Upper lobe of right lung (tissue), 1 donor: ENCODE results near the gene ZFP92. TPM values are rescaled to one million over a fixed set of nuclear protein-coding genes. Genes with fewer than 3 reads are reported as not detected.
A peak's percentile ranks its signal among the peaks of the same experiment; 100 is the strongest.

Experiments used
- ATAC-seq: fragments of 200-7000 bp; cut with Tn5 transposase; one replicate; pipeline ENCODE4 v1.9.1; 2020; ENCODE audit warnings: mild to moderate bottlenecking, moderate library complexity
- DNase-seq: peaks from one replicate; pipeline ENCODE4 v3.0.0-alpha.2; 2020
- H3K27ac ChIP-seq: fragments of 200-600 bp; one replicate; pipeline ENCODE4 v1.8.0; 2022
- H3K27me3 ChIP-seq: fragments of 200-600 bp; one replicate; pipeline ENCODE4 v1.8.0; 2022; ENCODE audit warnings: mild to moderate bottlenecking
- H3K36me3 ChIP-seq: fragments of 200-600 bp; one replicate; pipeline ENCODE4 v1.8.0; 2022
- H3K4me1 ChIP-seq: fragments of 200-600 bp; one replicate; pipeline ENCODE4 v1.8.0; 2022
- H3K4me3 ChIP-seq: fragments of 200-600 bp; one replicate; pipeline ENCODE4 v1.8.0; 2022; ENCODE audit warnings: mild to moderate bottlenecking
- H3K9me3 ChIP-seq: fragments of 200-600 bp; one replicate; pipeline ENCODE4 v1.8.0; 2022
- intact Hi-C: fragments of 100-400 bp; cut with DNase I; formaldehyde crosslinking; loops from one replicate; pipeline ENCODE4 v1.11.0; 2022
- total RNA-seq: library from RNA; stranded (reverse); fragmentation: NEBNext Ultra II Directional; extraction: Animal tissue kit (Norgen Biotek cat#: 25700); gene quantifications from one replicate; pipeline ENCODE4 v1.2.1, GENCODE V29; 2021
- TF ChIP-seq, protein P1 (sequence below): fragments of 200-600 bp; IDR thresholded peaks from one replicate; pipeline ENCODE4 v1.8.0; 2022; ENCODE audit warnings: antibody characterized with exemption
- donor health status: DM: no; HTN: yes; CAD: no; lungs with severe emphysema.

The ZFP92 gene
- total RNA-seq, 1 donor from 2014 or later: 3.4 TPM

DNA sequence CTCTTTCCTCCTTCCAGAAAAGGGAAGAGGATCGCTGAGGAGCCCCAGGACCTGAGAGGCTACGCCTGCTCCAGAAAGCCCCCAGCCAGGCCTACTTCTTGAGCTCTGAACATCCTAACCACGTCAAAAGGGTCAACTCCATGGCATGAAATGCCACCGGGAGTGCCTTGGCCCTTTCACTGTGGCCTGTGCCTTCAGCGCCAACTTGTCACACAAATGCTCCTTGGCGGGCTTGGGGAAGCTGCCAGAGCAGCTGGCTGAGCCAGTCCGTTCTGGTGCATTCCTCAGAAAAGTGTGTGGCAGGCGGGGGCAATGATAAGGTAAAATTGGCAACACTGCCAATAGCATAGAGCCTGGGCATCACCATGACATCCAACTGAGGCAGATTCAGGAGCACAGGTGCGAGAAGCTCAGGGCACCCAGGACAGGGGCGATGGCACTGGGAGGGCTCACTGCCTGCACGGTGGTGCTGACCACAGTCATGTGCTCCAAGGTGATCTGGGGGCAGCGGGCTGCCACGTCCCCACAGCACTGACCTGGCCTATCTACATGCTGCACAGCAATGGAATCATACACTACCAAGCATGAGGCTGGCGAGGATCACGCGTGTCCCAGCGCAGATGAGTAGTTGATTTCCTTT, 46.7 kb downstream of the ZFP92 start:
- H3K9me3 ChIP-seq: no peaks in the 10 kb centered on the region
- DNase-seq: no peak
- TF ChIP-seq, protein P1, sequence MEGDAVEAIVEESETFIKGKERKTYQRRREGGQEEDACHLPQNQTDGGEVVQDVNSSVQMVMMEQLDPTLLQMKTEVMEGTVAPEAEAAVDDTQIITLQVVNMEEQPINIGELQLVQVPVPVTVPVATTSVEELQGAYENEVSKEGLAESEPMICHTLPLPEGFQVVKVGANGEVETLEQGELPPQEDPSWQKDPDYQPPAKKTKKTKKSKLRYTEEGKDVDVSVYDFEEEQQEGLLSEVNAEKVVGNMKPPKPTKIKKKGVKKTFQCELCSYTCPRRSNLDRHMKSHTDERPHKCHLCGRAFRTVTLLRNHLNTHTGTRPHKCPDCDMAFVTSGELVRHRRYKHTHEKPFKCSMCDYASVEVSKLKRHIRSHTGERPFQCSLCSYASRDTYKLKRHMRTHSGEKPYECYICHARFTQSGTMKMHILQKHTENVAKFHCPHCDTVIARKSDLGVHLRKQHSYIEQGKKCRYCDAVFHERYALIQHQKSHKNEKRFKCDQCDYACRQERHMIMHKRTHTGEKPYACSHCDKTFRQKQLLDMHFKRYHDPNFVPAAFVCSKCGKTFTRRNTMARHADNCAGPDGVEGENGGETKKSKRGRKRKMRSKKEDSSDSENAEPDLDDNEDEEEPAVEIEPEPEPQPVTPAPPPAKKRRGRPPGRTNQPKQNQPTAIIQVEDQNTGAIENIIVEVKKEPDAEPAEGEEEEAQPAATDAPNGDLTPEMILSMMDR: no peak
- no peak for ATAC-seq
- intact Hi-C loops: no loop called here
- H3K4me1 ChIP-seq: no peaks in the 10 kb centered on the region
- no peak overlapping the region for H3K27ac ChIP-seq
- H3K36me3 ChIP-seq: no peaks in the 10 kb centered on the region
- no peaks in the 10 kb centered on the region for H3K27me3 ChIP-seq
- H3K4me3 ChIP-seq: no peak overlapping the region

DNA sequence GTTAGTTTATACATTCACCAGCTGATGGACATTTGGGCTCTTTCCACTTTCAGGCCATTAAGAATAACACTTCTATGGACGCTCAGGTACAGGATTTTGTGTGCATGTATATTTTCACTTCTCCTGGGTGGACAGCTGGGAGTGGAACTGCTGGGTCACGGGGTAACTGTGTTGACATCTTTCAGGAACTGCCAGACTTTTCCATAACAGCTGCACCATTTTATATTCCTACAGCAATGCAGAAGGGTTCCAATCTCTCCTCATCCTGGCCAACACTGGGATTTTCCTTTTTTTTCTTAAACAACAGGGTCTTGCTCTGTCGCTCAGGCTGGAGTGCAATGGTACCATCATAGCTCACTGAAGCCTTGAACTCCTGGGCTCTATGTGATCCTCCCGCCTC, 47.2 kb downstream of the ZFP92 start:
- Histone ChIP-seq H3K36me3 (no peaks in the 10 kb centered on the region), H3K4me3 (no peak overlapping the region), H3K27me3 (no peaks in the 10 kb centered on the region), H3K27ac (no peak overlapping the region), H3K4me1 (no peaks in the 10 kb centered on the region), H3K9me3 (no peaks in the 10 kb centered on the region)
- ATAC-seq: no peak
- no peak for DNase-seq
- intact Hi-C loops: no loop called here
- TF ChIP-seq, protein P1: no peak

DNA sequence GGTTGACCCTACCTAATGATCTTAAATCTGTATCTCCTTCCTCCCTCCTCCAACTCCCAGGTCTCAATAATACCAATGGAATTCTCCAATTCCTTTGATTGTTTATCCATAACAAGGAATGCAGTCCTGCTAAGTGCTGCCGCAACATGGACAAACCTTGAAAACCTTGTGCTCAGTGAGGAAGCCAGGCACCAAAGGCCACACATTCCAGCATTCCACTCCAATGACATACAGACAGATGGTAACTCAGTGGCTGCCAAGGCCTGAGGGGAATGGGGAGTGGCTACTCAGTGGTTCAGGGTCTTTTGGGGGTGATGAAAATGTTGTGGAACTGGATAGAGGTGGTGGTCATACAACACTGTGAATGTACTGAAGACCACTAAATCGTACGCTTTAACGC, 48.7 kb downstream of the ZFP92 start:
- Histone ChIP-seq H3K27ac (no peak overlapping the region), H3K4me1 (no peaks in the 10 kb centered on the region), H3K4me3 (no peak overlapping the region), H3K36me3 (no peaks in the 10 kb centered on the region), H3K9me3 (no peaks in the 10 kb centered on the region), H3K27me3 (no peaks in the 10 kb centered on the region)
- intact Hi-C loops: no loop called here
- ATAC-seq (no peak), DNase-seq (no peak)
- TF ChIP-seq, protein P1: no peak

DNA sequence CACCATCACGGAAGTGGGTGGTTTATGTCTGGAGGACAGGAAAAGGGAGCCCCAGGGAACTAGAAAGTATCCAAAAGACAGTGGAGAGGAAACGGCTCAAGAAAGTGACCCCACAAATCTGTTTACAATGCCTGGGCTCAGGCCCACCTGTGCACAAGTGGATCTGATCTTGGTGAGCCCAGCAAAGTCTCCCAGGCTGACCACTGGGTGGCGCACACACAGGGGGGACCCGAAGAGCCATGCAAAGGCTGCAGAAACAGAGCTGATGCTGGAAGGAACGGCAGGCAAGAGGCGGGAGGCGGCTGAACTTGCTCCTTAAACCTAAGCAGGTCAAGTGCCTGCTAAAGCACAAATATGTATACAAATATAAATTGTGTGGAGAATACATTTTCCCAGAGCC, 49.6 kb downstream of the ZFP92 start:
- Histone ChIP-seq H3K4me3 (no peak overlapping the region), H3K27me3 (no peaks in the 10 kb centered on the region), H3K36me3 (no peaks in the 10 kb centered on the region), H3K27ac (no peak overlapping the region), H3K4me1 (no peaks in the 10 kb centered on the region), H3K9me3 (no peaks in the 10 kb centered on the region)
- no peak for DNase-seq
- peak; percentile 75 for ATAC-seq
- TF ChIP-seq, protein P1: peak; percentile 51
- intact Hi-C loops: no loop called here

Other genes starting within 250 kb of the ZFP92 start
- gene MAGEA1, start 232.2 kb upstream of the ZFP92 start, total RNA-seq: not detected
- not detected for gene PNMA6F, start 89.7 kb upstream of the ZFP92 start, total RNA-seq
- 9.0 TPM for gene ZNF275, start 77.3 kb upstream of the ZFP92 start, total RNA-seq
- 0.14 TPM for gene PNMA6E, start 10.1 kb upstream of the ZFP92 start, total RNA-seq
- gene TREX2, start 34.6 kb downstream of the ZFP92 start, total RNA-seq: 1.2 TPM
- gene HAUS7, start 59.1 kb downstream of the ZFP92 start, total RNA-seq: 23.0 TPM
- gene BGN, start 83.5 kb downstream of the ZFP92 start, total RNA-seq: 205 TPM
- not detected for gene ATP2B3, start 106.2 kb downstream of the ZFP92 start, total RNA-seq
- 18.9 TPM for gene CCNQ, start 187.7 kb downstream of the ZFP92 start, total RNA-seq
- gene DUSP9, start 235.7 kb downstream of the ZFP92 start, total RNA-seq: not detected